Measurements from ENCODE around the gene HABP2.

- TF ChIP-seq CTCF (IDR thresholded peaks at IDR 0.05) (no peak), POLR2A (IDR thresholded peaks at IDR 0.05) (no peak), POLR2AphosphoS5 (IDR thresholded peaks at IDR 0.05) (no peak)
Measured at GRCh38 chr10:113578773-113579172, 25.9 kb downstream of the HABP2 start.

Data from gastroesophageal sphincter (tissue), 3 donors.